HG02938 (cell line): ENCODE measurements around the gene GNAI1.

Source experiments
- ATAC-seq: cut with Tn5 transposase; IDR thresholded peaks from one replicate; pipeline ENCODE4 v1.9.1; 2021; ENCODE audit warnings: mild to moderate bottlenecking, moderate library complexity; ENCODE audit not compliant: unreplicated experiment

Gene GNAI1

GRCh38 chr7:80244206-80244916, 109.7 kb downstream of the GNAI1 start:
- no peak for ATAC-seq

GRCh38 chr7:80247144-80247543, 112.5 kb downstream of the GNAI1 start:
- ATAC-seq: no peak

GRCh38 chr7:80247891-80248290, 113.3 kb downstream of the GNAI1 start:
- ATAC-seq: no peak

- ATAC-seq: no peak
These were observed 114.6 kb downstream of the GNAI1 start for GRCh38 chr7:80249184-80249583.

DNA sequence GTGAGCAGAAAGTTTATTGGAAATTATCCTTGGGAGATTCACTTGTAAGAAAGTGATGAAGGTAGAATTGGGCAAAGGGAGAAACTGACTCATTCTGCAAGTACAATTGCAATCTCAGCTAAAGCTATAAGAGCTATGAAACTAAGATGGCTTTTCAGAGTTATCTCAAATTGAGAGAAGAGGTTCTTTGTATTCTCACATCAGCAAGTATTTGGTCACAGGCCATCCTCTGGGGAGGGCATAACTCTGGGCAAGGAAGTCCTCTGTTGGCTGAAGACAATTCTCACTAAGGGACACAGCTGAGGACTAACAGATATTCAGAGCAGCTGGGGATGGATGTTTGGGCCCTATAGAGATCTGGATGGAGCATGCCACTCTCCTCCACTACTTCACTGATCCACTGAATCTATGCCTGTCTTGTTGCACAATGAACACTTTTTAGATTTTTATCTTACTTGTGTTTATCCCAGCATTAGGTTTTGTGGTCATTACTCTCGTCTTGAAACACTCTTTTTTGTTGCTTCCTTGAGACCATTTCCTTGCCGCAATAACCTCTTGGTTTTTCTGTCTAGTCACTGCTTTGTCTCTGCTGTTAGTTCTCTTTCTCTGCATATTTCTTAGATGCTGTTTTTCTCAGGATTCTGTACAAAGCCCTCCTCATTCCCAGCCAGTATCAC, 115.1 kb downstream of the GNAI1 start:
- ATAC-seq: no peak

- ATAC-seq: no peak
These were observed 118.6 kb downstream of the GNAI1 start for GRCh38 chr7:80253237-80253636.

GRCh38 chr7:80253653-80254052, 119.0 kb downstream of the GNAI1 start:
- no peak for ATAC-seq

GRCh38 chr7:80255656-80256055, 121.0 kb downstream of the GNAI1 start:
- no peak for ATAC-seq

DNA sequence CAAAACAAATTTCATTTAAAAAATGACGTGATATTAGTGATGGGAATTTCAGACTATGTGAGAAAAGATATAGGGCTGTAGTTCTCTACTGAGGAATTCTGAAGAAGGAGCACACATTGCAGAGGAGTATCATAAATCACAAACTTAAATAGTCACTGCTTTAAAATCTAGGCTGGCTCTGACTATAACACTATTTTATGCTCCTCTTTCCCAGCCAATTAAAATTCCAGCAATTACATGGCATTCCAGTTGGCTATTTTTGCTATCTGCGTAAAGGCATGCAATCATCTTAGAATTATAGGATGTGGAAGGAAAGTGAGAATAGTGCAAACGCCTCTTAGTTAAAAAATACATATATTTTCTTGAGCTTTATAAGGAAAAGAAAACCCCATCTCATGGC, 123.1 kb downstream of the GNAI1 start:
- no peak for ATAC-seq

- ATAC-seq: no peak
These were observed 126.0 kb downstream of the GNAI1 start for GRCh38 chr7:80260606-80261005.

DNA sequence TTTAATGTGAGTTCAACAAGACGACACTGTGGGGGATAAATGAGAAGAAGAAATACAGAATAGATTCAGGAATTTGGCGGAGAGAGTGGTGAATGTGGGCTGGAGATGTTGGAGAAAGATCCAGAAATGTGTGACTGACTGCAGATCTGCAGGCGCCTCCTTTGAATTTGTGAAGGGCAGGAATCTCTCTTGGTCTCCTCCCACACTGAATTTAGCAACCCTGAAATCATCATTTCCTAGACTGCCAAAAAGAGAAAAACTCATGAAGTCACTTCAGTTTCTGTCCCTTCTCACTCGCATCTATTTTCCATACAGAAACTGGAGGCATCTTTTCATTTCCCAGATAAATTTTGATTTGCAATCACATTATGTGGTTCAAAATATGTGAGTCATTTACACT, 128.7 kb downstream of the GNAI1 start:
- no peak for ATAC-seq

- no peak for ATAC-seq
These were observed 129.2 kb downstream of the GNAI1 start for GRCh38 chr7:80263821-80264220.

- no peak for ATAC-seq
These were observed 130.3 kb downstream of the GNAI1 start for GRCh38 chr7:80264769-80265495.

DNA sequence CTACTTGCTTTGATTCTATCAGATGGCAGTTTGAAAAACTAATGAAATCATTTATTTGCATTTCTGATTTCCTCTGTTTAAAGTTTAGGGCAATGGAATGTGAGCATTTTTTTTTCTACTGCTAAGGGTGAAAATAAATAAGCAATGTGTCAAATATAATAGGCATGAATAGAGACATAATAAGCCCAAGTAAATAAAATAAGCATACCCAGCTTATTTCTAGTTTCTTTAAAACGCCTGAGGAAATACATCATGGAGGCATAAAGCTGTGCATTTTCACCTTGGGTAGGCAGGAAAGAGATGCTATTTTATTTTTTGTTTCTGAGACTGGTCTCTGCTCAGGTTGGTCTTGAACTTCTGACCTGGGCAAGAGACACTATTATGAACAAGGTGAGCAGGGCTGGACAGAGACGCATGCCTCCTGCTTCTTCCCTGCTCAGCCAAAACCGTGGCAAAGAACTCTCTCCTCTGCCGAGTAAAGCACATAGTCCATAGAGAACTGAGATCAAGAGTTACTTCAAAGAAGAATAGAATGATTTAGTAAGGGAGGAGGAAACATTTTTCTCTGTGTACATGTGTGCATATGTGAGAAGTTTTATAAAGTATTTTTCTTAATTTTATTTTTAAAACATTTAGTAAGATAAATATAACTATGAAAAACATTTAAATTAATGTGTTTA, 138.1 kb downstream of the GNAI1 start:
- no peak for ATAC-seq

- ATAC-seq: no peak
These were observed 138.7 kb downstream of the GNAI1 start for GRCh38 chr7:80273327-80273726.

GRCh38 chr7:80275192-80275605, 140.6 kb downstream of the GNAI1 start:
- ATAC-seq: no peak
